Fibroblast of gingiva (primary cell): ENCODE data around the gene INTS6.

Experiments
- DNase-seq: peaks from one replicate; pipeline ENCODE4 v3.0.0-alpha.2; 2011; ENCODE audit warnings: low read depth

Gene INTS6, protein sequence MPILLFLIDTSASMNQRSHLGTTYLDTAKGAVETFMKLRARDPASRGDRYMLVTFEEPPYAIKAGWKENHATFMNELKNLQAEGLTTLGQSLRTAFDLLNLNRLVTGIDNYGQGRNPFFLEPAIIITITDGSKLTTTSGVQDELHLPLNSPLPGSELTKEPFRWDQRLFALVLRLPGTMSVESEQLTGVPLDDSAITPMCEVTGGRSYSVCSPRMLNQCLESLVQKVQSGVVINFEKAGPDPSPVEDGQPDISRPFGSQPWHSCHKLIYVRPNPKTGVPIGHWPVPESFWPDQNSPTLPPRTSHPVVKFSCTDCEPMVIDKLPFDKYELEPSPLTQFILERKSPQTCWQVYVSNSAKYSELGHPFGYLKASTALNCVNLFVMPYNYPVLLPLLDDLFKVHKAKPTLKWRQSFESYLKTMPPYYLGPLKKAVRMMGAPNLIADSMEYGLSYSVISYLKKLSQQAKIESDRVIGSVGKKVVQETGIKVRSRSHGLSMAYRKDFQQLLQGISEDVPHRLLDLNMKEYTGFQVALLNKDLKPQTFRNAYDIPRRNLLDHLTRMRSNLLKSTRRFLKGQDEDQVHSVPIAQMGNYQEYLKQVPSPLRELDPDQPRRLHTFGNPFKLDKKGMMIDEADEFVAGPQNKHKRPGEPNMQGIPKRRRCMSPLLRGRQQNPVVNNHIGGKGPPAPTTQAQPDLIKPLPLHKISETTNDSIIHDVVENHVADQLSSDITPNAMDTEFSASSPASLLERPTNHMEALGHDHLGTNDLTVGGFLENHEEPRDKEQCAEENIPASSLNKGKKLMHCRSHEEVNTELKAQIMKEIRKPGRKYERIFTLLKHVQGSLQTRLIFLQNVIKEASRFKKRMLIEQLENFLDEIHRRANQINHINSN

DNA sequence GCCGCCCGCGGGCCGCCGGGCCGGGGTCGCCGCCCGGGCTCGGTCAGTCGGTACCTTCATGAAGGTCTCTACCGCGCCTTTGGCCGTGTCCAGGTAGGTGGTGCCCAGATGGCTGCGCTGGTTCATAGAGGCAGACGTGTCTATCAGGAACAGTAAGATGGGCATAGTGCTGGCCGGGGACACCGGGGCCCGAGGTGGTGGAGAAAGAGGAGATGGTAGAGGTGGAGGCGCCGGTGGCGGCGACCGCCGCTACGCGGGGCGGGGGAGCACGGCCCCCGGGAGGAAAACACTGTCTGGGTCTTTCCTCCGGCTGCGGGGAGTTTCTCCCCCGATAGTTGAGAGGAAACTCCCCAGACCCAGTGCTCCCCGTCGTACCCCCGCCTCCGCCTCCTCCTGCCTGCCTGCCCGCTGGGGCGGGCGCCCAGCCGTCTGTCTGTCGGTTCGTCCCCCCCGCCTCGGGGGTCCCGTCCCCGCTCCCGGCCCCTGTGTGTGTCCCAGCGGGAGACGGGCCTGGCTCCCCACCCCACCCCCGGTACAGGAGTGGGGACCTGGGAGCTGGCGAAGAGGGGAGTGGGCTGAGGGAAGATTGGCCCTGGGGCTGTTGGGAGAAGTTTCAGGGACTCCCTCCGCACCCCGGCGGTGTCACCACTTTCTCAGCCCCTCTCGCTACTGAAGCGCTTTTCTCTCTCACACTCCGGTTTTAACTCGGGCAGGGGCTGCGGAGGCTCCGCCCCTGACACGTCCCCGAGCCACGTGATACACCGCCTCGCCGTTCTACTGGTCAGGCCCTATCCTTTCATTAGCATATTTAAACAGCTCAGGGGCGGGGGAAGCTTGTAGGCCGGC, at the start of gene INTS6:
TSS of gene INTS6 (minus strand) at position 676 of the 846 bp plus-strand sequence. CDS start at position 165, 511 bp downstream.
- peak; percentile 100 for DNase-seq

DNA sequence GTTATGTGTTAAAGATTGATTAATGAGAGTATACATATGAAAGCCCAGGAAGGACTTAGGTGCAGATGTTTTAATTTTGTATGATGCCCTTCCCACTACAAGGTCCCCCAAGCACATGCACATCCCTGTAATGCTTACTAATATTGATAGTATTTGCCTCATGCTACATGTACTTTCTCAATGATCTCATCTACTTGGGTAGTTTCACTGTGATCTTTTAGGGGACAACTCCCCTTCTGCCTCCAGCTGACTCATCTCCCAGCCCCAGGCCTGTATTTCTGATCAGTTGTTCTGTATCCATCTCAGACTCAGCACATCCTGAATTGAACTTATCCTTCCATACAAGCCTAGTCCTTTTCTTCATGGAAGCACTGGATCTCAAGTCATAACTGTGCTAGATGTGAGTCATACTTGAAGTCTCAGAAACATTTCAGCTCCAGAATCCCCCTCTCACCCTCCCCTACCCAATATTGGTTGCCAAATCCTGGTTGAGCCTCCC, 49.4 kb upstream of the INTS6 start:
- no peak for DNase-seq

DNA sequence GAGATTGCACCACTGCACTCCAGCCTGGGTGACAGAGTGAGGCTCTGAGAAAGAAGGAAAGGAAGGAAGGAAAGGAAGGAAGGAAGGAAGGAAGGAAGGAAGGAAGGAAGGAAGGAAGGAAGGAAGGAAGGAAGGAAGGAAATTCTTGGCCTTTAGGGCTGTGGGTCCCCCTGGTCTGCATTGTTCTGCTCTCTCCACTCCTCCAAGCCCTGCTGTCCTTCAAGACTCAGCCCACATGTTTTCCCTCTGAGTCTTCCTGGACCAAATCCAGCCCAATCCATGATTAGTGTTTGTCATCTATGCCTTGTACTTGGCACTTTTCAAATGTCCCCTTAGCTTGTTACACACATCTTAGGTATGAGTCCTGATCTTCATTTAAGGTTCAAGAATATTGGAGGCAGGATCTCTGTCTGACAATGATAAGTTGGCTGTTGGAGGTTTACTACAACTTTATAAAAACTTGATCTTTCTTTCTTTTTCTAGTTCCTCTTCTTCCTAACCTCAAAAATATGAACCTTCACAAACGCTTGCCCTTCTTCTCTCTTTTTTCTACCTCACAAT, 48.8 kb upstream of the INTS6 start:
- DNase-seq, result peak; percentile 43

DNA sequence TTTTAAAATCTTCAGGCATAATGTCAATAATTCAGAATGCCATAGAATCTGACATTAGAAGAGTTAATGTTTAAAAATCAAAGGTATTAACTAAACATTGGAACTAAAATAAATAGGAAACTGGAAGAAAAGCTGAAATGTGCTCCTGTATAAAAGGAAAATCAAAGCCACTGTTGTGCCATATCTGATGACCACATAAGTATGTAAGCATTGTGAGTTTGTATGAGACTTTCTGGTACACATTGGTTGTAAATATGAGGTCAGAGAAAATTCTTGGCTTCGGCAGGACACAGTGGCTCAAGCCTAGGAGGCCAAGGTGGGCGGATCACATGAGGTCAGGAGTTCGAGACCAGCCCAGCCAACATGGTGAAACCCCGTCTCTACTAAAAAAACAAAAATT, 48.3 kb upstream of the INTS6 start:
- peak; percentile 42 for DNase-seq

DNA sequence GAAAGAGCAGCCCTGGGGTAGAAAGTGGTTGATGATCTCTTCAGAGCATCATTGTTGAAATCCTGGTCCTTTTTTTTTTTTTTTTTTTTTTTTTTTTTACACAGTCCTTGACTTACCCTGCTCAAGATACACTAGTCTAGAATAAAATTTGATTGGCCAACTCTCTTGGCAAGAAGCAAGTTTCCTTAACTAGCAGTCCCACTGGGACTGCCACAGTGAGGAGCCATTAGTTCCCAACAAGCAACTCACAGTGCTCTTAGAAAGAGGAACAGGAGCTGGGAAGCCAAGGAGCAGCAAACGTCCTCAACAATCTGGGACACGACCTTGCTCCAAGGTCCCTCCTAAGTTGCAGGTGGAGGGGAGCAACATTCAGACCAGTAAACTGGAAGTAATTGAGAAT, 47.9 kb upstream of the INTS6 start:
- peak; percentile 53 for DNase-seq

DNA sequence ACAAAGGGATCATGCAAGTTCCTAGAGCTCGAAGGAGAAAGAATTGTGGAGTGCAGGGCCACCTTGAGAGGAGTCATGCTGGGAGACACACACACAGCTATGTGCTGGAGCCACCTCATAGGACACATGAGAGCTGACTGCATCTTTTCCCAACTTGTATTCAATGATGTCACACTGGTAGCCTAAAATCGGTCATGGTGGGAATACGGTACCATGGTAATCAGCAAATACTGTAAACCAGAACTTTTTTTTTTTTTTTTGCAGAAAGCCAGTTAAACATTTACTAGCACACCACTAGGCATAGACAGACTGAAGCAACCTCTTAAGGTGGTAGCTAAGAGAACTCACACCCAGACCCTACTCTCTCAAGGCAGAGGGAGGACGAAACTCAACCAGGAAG, 47.0 kb upstream of the INTS6 start:
- no peak for DNase-seq

DNA sequence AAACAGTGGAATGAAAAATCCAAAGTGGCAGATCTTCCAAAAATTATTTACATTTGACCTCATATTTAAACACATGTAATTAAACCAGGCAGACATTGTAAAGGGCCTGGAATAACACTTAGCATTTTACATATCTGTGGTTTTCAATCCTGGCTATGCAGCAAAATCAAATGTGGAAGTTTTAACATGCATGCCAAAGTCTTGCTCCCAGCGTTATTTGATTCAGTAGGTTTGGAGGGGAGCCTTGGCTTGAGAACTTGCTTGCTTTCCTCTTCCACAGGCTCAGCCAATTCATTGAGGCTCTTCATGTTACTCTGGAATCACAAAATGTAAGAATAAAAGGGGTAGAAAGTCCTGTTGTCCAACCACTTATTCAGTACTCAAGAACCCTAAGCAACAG, 42.5 kb upstream of the INTS6 start:
- DNase-seq, result peak; percentile 20

DNA sequence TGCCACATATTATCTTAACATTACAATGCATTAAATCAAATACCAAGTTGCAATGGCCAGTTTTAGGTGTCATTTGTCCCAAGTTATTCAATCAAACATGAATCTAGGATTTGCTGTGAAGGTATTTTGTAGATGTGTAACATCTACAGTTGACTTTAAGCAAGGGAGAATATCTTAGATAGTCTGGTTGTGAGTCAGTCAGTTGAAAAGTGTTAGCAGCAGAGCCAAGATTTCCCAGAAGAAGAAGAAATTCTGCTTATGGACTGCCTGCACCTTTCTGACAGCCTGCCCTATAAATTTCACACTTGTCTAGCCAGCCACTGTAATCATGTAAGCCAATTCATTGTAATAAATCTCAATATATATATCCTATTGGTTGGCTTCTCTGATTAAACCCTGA, 41.3 kb upstream of the INTS6 start:
- no peak for DNase-seq

DNA sequence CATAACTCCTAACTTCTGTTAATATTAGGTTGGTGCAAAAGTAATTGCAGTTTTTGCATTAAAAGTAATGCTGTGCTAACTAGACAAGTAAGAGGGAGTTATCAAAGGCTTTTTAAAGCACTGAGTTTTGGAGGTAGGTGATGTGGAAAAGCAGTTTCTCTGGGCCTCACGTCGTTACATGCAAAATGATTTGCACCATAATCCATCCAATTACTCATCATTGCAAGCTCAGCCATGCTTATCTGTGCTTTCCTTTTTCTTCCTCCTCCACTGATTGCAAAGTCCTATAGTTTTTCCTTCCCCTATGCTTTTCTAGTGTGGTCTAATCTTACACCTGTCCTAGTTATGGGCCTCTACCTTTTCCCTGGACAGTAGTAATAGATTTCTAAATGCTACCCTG, 35.4 kb upstream of the INTS6 start:
- DNase-seq, result no peak

DNA sequence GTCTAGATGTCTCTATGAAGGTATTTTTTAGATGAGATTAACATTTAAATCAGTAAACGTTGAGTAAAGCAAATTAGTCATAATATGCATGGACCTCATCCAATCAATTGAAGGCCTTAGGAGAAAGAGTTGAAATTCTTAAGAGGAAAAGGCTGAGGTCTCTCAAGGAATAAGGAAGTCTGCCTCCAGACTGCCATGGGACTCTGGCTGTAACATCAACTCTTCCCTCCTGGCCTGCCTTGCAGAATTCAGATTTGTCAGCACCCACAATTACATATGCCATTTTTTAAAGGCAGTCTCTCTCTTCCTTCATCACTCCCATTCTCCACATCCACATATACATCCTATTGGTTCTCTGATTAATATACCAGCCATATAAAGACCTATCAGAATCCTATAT, 28.8 kb upstream of the INTS6 start:
- no peak for DNase-seq

DNA sequence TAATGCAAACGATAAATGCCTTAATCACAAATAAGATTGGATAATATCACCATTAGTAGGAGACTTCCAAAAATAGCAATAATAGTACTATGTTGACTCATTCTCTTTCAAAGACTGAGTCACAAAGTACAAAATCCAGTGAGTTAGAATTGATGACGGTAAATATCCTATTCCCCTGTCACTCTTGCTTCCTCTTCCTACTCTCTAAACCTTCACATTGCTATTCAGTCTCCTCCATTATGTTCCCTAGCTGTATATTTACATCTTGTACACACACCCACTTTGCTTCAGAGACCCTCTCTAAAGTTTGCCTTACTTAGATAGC, 26.3 kb upstream of the INTS6 start:
- no peak for DNase-seq

DNA sequence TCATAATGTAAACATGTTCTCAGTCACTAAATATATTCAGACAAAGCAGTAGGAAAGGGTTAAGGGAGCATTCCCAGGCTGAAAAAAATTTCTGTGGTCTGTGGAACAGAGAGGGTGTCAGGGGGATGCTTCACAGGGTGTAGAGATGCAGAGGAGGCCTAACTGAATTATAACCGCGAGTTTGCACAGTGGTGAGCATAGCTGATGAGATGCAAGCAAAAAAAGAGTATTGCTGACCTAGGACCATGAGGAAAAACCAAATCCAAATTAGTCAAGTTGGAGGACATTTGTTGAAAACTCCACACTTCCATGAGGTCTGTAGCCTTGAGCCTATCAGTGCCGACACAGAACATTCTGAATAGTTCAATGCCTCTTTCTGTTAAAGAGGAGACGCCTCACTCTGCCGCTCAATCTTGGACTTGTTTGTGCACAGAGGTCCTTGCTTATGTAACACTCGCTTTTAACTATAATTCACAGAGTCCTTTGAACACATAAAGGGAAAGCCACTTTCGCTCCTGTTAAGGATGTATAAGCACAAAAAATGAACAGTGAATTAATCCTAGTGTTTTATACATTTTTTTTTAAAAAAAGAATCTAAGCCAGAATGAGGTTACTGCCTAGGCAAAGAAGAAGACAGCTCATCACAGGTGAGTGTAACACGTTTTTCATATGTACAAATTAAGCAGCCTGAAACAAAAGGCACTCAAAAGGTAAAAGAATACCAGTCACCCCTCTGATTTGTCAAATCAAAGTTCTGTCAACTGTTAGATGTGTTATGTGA, 25.8 kb upstream of the INTS6 start:
- no peak for DNase-seq

DNA sequence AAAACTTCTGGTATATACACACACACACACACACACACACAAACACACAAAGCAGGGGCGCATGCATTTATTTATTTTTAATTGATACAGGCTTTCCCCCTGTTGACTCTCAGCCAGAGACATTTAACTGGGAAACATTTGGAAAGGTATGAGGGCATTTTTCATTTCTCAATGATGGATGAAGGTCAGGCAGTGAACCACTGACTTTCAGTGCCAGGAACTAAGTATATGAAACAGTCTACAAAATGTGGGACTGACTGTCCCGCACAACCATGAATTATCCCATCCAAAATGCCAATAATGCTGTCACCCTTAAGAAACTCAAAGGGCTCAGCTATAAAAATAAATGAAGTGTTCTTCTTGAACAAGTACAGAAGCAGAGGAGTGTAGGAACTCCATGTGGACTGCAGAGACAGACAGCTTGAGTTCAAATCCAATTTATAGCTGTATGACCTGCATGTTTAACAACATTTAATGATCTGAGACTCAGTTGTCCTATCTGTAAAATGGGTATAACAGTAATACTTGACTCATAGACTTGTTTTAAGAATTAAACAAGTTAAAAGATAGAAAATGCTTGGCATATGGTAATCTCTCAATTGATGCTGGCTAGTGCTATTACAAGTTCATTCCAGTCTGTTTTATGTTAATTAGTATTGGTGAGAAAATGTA, 25.0 kb upstream of the INTS6 start:
- DNase-seq, result no peak

DNA sequence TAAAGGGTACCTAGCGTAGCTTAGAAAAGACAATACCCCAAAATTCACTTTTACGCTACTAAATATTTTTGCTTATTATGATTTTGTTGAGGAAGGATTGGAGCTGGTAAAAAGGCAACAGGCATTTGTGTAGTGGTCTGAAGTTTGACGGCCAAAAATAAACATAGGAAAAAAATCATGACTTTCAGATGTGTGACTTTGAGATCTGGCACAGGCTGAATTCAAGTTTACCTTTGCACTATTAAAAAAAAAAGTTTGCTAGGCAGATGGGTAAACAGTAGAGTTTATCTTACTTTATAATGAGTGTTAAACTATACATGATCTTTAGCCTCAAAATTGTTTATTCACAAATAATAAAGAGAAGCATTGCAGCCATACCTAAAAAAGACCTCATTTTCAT, 24.3 kb upstream of the INTS6 start:
- DNase-seq, result no peak

DNA sequence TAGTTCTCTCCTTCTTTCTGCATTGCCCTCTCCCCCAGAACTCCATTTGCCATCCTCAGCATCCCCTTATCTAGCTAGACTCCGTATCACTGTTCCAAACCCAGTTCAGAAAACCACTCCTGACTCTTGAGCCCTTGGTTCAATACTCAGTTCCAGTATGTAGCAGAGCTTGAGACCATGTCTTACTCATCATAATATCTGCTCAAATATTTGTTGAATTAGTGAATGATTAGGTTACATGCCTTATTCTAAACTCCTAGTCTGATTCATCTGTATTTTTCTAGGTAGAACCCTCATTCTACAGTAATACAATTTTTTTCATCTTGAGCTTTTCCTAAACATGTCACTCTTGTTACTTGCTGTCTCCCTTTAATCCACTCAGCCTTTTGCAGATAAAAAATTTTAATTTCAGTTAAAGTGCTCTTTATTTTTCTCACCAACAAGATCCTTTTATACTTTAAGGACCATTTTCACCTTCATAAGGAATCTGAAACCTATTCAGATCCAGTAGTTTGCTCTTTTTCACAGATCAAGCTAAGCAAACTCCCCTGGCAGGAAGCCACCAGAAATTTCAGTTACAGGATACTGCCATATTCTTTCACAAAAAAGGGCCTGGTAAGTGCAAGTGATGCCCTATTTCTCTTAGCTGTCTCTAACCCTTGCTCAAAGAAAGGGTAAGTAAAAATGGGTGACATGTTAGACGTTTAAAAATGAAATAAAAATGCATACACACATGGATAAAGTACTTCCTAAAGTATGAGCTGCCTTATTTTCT, 23.1 kb upstream of the INTS6 start:
- no peak for DNase-seq

DNA sequence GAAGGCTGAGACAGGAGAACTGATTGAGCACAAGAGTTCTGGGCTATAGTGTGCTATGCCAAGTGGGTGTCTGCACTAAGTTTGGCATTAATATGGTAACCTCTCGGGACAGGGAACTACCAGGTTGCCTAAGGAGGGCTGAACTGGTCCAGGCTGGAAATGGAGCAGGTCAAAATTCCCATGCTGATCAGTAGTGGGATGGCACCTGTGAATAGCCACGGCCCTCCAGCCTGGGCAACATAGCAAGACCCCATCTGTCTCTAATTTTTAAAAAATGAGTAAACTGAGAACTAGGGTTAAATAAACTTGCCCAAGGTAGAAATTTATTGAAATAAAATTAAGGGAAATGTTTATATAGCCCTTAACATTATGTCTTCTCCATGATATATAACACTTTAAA, 17.0 kb upstream of the INTS6 start:
- no peak for DNase-seq

DNA sequence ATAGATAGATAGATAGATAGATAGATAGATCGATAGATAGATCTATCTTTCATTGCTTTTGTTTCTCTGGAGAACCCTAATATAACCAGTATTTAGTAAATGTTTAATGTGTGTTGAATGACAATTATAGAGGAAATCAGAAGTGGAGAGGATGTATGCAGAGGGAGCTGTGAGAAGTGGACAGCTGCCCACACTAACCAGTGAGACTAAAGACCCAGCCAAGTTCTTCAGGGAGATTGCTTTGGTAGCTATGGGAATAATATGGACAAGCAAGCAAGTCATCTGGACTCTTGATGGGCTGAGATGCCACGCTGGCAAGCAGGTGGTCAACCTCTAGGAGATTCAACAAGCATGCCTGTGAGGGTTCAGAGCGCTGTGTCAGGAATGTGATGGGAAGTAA, 14.9 kb upstream of the INTS6 start:
- DNase-seq, result no peak

DNA sequence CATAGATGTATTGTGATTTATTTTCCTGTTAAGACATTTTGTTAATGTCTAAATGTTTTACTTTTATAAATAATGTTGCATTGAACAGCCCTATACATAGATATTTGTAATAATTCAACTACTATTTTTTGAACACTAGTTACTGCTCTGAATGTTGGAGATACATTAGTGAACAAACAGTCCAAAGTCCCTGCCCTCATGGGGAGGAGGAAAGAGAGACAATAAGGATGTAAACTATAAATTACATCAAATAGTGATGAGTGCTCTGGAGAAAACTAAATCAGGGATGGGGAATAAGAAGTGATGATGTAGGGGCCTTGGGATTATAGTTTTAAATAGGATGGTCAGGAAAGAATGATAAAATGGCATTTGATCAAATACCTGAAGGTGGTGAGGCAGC, 12.3 kb upstream of the INTS6 start:
- no peak for DNase-seq

DNA sequence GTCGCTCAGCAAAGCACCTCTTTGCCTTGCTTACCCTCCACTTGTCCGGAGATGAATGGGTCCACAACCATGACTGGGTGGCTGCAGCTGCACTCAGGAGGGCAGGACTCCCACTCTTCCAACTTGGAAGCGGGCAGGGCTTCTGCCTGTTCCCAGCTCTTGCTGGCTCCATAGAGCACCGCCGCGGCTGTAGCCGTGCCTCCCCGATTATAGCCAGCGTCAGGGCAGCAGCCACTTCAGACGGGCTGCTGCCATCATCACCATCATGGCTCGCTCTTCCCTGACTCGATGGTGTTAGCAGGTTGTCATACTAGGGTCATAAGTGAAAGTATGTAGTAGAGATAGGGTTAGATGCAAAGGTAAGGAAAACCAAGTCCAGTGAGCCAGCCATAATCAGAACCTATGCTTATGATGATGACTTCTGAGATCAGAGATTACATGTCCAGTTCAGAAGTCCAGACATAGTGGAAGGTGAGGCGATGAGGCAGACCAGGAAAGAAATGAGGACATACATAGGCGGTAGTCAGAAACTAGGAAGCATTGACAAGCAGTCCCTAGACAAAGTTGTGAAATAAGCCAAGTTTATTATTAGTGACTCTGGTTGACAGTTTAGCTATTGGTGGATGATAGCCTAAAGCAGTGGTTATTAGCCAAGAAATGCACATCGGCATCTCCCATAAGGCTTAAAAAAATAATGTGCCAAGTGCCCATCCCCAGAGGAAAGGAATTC, 4.4 kb upstream of the INTS6 start:
- DNase-seq, result no peak
